HL-60 (cell line): ENCODE data around the gene ASCL5.

Source experiments
- DNase-seq, 2 experiments: peaks; one replicate each; pipeline ENCODE4 v3.0.0-alpha.2; 2010 to 2020; ENCODE audit warnings: low read depth in 1 of 2, low spot score in 1 of 2
- H3K27ac ChIP-seq: fragments of 250-450 bp; sonication (Bioruptor Pico); replicated peaks from 2 replicates; pipeline ENCODE4 v1.5.1; 2020; ENCODE audit warnings: mild to moderate bottlenecking, moderate library complexity
- H3K27me3 ChIP-seq: fragments of 250-450 bp; sonication (Bioruptor Pico); 2 replicates; pipeline ENCODE4 v1.5.1; 2021; ENCODE audit warnings: mild to moderate bottlenecking, moderate library complexity; ENCODE audit not compliant: insufficient read depth, poor library complexity, severe bottlenecking
- H3K4me3 ChIP-seq: replicated peaks from 2 replicates; pipeline ENCODE4 v1.5.1; 2011; ENCODE audit warnings: mild to moderate bottlenecking, control low read depth, low read length; ENCODE audit not compliant: insufficient read depth
- CTCF ChIP-seq: IDR thresholded peaks from one replicate; pipeline ENCODE4 v1.5.1; 2011; ENCODE audit warnings: low read length, control low read depth, inconsistent platforms; ENCODE audit not compliant: insufficient read depth
- GABPA ChIP-seq: IDR thresholded peaks from 2 replicates; pipeline ENCODE4 v1.6.1; 2012; ENCODE audit warnings: low read depth
- POLR2AphosphoS5 ChIP-seq: IDR thresholded peaks from 2 replicates; pipeline ENCODE4 v1.6.1; 2012; ENCODE audit warnings: low read depth
- REST ChIP-seq: IDR thresholded peaks from 2 replicates; pipeline ENCODE4 v1.6.1; 2012; ENCODE audit warnings: low read depth; ENCODE audit not compliant: insufficient replicate concordance
- SPI1 ChIP-seq: IDR thresholded peaks from 2 replicates; pipeline ENCODE4 v1.6.1; 2012; ENCODE audit warnings: low read depth, mild to moderate bottlenecking, borderline replicate concordance

Gene ASCL5

GRCh38 chr1:201115390-201115937 lies 11.5 kb downstream of the ASCL5 start:
- no peak overlapping the region for H3K4me3 ChIP-seq
- peaks cover 3% of the 10 kb centered on the region for H3K27me3 ChIP-seq
- no peak overlapping the region for H3K27ac ChIP-seq
- TF ChIP-seq POLR2AphosphoS5 = no peak
- no peak for TF ChIP-seq SPI1
- TF ChIP-seq GABPA = no peak
- no peak for TF ChIP-seq REST
- no peak for TF ChIP-seq CTCF
- no peak for DNase-seq

GRCh38 chr1:201114245-201115131 lies 12.5 kb downstream of the ASCL5 start:
- DNase-seq = peak; percentile 69 to 87
- Histone ChIP-seq H3K27ac (no peak overlapping the region), H3K4me3 (peak overlapping the region; percentile 65)

More at GRCh38 chr1:201114245-201115131, 12.5 kb downstream of the ASCL5 start:
- TF ChIP-seq SPI1 (peak; percentile 68; the same call in 1 of the 2 replicates), GABPA (no peak), REST (no peak), CTCF (peak; percentile 84)
- H3K27me3 ChIP-seq = peaks cover 3% of the 10 kb centered on the region
